Lung (tissue), 12 donors: ENCODE measurements around the gene MTSS2. TPM values are rescaled to one million over a fixed set of nuclear protein-coding genes. Genes with fewer than 3 reads are reported as not detected.

Experiments used
- ATAC-seq: fragments of 200-7000 bp; cut with Tn5 transposase; one replicate; pipeline ENCODE4 v1.9.1; 2020; ENCODE audit warnings: moderate number of reproducible peaks; ENCODE audit not compliant: insufficient read depth, low FRiP score
- DNase-seq, 3 donors: peaks; one replicate each; pipeline ENCODE4 v3.0.0-alpha.2; 2013 to 2017
- H3K27ac ChIP-seq, 2 donors: one replicate each; pipeline ENCODE4 v1.5.1; 2013; ENCODE audit warnings: mild to moderate bottlenecking in 2 of 2, moderate library complexity in 2 of 2, control low read depth in 1 of 2, inconsistent platforms in 1 of 2, low read depth in 1 of 2, low read length in 1 of 2
- H3K27me3 ChIP-seq, 3 donors: one replicate each; pipeline ENCODE4 v1.5.1; 2013; ENCODE audit warnings: low read length in 2 of 3; ENCODE audit not compliant: control insufficient read depth in 3 of 3, insufficient read depth in 3 of 3
- H3K36me3 ChIP-seq, 4 donors: one replicate each; pipeline ENCODE4 v1.5.1; 2013; ENCODE audit warnings: low read length in 4 of 4, mild to moderate bottlenecking in 1 of 4, moderate library complexity in 1 of 4; ENCODE audit not compliant: control insufficient read depth in 4 of 4, insufficient read depth in 4 of 4
- H3K4me1 ChIP-seq, 5 donors: one replicate each; pipeline ENCODE4 v1.5.1; 2013; ENCODE audit warnings: low read length in 5 of 5, mild to moderate bottlenecking in 2 of 5, moderate library complexity in 1 of 5; ENCODE audit not compliant: control insufficient read depth in 5 of 5, insufficient read depth in 5 of 5
- H3K4me3 ChIP-seq: one replicate; pipeline ENCODE4 v1.5.1; 2013; ENCODE audit warnings: mild to moderate bottlenecking, control low read depth, moderate library complexity
- H3K9ac ChIP-seq, 2 donors: one replicate each; pipeline ENCODE4 v1.5.1; 2013; ENCODE audit warnings: low read length in 2 of 2, control low read depth in 1 of 2; ENCODE audit not compliant: insufficient read depth in 1 of 2
- H3K9me3 ChIP-seq, 4 donors: one replicate each; pipeline ENCODE4 v1.5.1; 2013; ENCODE audit warnings: low read length in 3 of 4, mild to moderate bottlenecking in 1 of 4, moderate library complexity in 1 of 4; ENCODE audit not compliant: control insufficient read depth in 4 of 4, insufficient read depth in 3 of 4
- CTCF ChIP-seq: IDR thresholded peaks from 2 replicates; pipeline ENCODE4 v1.5.1; 2012; ENCODE audit warnings: mild to moderate bottlenecking; ENCODE audit errors: control extremely low read depth, extremely low read depth
- WGBS, 2 donors: extraction: QIAGEN DNeasy Blood & Tissue Kit; methylation state at CpG; one replicate each; pipeline ENCODE4 v1.1.7; 2013; 5-methylcytosine and 5-hydroxymethylcytosine counted together
- polyA plus RNA-seq, 2 donors: library from polyadenylated mRNA; stranded (reverse); fragments of 200-250 nt; gene quantifications; one replicate each; pipeline ENCODE4 v1.2.1, GENCODE V29; 2013
- total RNA-seq, 2 donors: library from RNA; depleted of rRNA in 1 of 2; stranded (reverse); fragments of >200 nt in 1 of 2; gene quantifications; one replicate each; pipeline ENCODE4 v1.2.1, GENCODE V29; 2014 to 2021
- donor health status: control.
- donor health status: control.
- donor health status: Bipolar disorder and iron deficiency.
- donor health status: healthy.
- donor health status: DM: yes; HTN: yes; CAD: no.

Gene MTSS2
- total and polyA plus RNA-seq, 4 donors: 40.6 to 91.3 (median 73.3) TPM

- ATAC-seq (no peak), DNase-seq (no peak)
- Histone ChIP-seq H3K9me3 (no peaks in the 10 kb centered on the region), H3K36me3 (no peaks in the 10 kb centered on the region), H3K27me3 (no peaks in the 10 kb centered on the region), H3K27ac (no peak overlapping the region), H3K4me3 (no peak overlapping the region), H3K9ac (no peak overlapping the region), H3K4me1 (peaks cover 0 to 4% (median 0%) of the 10 kb centered on the region in 5 donors)
- 79 to 80% methylated on average over 8 of the region's 8 CpGs for WGBS, 2 donors
- no peak for TF ChIP-seq CTCF
Measured at GRCh38 chr16:70656065-70656711, 29.7 kb downstream of the MTSS2 start.

GRCh38 chr16:70653809-70654771, 31.8 kb downstream of the MTSS2 start:
- DNase-seq (peak; percentile 90 to 93 (median 93)), ATAC-seq (peak; percentile 84)
- H3K27me3 ChIP-seq: no peaks in the 10 kb centered on the region
- peak overlapping the region in 1 of 2 donors; percentile 1 for H3K27ac ChIP-seq
- no peaks in the 10 kb centered on the region for H3K36me3 ChIP-seq
- peaks cover 0 to 4% (median 0%) of the 10 kb centered on the region in 5 donors for H3K4me1 ChIP-seq
- H3K9ac ChIP-seq: peak overlapping the region in 1 of 2 donors; percentile 42
- H3K9me3 ChIP-seq: no peaks in the 10 kb centered on the region
- H3K4me3 ChIP-seq: no peak overlapping the region
- TF ChIP-seq CTCF: peak; percentile 97
- whole genome bisulfite sequencing, 2 donors: 41 to 49% methylated on average over 35 of the region's 35 CpGs

- no peaks in the 10 kb centered on the region for H3K9me3 ChIP-seq
- H3K36me3 ChIP-seq: no peaks in the 10 kb centered on the region
- no peak for DNase-seq
- no peak overlapping the region for H3K9ac ChIP-seq
- no peaks in the 10 kb centered on the region for H3K27me3 ChIP-seq
- 89 to 91% methylated on average over 4 of the region's 4 CpGs for WGBS, 2 donors
- no peak for TF ChIP-seq CTCF
- ATAC-seq: no peak
- peaks cover 0 to 4% (median 0%) of the 10 kb centered on the region in 5 donors for H3K4me1 ChIP-seq
- H3K27ac ChIP-seq: no peak overlapping the region
- H3K4me3 ChIP-seq: no peak overlapping the region
Measured at GRCh38 chr16:70653406-70653805, 32.4 kb downstream of the MTSS2 start.
